HepG2 (cell line): ENCODE measurements around the gene NLRC5. TPM values are rescaled to one million over a fixed set of nuclear protein-coding genes. Genes with fewer than 3 reads are reported as not detected.

Experiments
- ATAC-seq: fragments of 200-7000 bp; cut with Tn5 transposase; 3 replicates; pipeline ENCODE4 v1.9.1; 2020; ENCODE audit warnings: mild to moderate bottlenecking, moderate library complexity
- BruUV-seq: library from RNA; stranded (reverse); fragments of 400-500 nt; replicated peaks from 2 replicates; lab custom pipeline; 2021; lab: Mats Ljungman, UMichigan
- CTCF ChIA-PET: fragments of 300-600 bp; formaldehyde crosslinking; extraction: SDS; loops from one replicate; lab custom pipeline; 2021; ENCODE audit warnings: low total read pairs, inconsistent platforms, low intra/inter-chr PET ratio; lab: Yijun Ruan, JAX
- POLR2A ChIA-PET: fragments of 350-600 bp; sonication (Branson Sonifier 250); formaldehyde crosslinking; loops from one replicate; lab custom pipeline; 2020; ENCODE audit warnings: antibody characterized with exemption, inconsistent platforms; lab: Yijun Ruan, JAX
- DNase-seq: peaks from one replicate; pipeline ENCODE4 v3.0.0-alpha.2; 2015; ENCODE audit warnings: low spot score
- FAIRE-seq: peaks from 3 replicates; lab custom pipeline; 2011; peaks lifted over from hg19 to GRCh38; lab: Jason Lieb, UNC
- H2AFZ ChIP-seq: one replicate; pipeline ENCODE4 v1.6.1; 2011; ENCODE audit warnings: low read length, inconsistent platforms
- H3K27ac ChIP-seq: fragments of 300-600 bp; 3 replicates; pipeline ENCODE4 v1.8.0; 2011; ENCODE audit warnings: mixed run types, mild to moderate bottlenecking, mixed read lengths, low read length, inconsistent platforms; ENCODE audit not compliant: insufficient read depth; ENCODE audit errors: extremely low read length
- H3K27me3 ChIP-seq, 2 experiments: fragments of 200-600 bp in 1 of 2; 2 replicates in 1 of 2; 3 replicates in 1 of 2; pipeline versions ENCODE4 v1.6.0 to v1.8.0; 2011; ENCODE audit warnings: low read length in 2 of 2, mild to moderate bottlenecking in 2 of 2, moderate library complexity in 2 of 2, inconsistent platforms in 1 of 2; ENCODE audit not compliant: insufficient read depth in 2 of 2, control insufficient read depth in 1 of 2
- H3K36me3 ChIP-seq, 2 experiments: fragments of 200-600 bp in 1 of 2; replicated peaks in 1 of 2; 2 replicates in 1 of 2; 3 replicates in 1 of 2; pipeline versions ENCODE4 v1.5.1 to v1.8.0; 2011; ENCODE audit warnings: low read length in 2 of 2, inconsistent platforms in 1 of 2; ENCODE audit not compliant: insufficient read depth in 2 of 2, control insufficient read depth in 1 of 2
- H3K4me1 ChIP-seq: 2 replicates; pipeline ENCODE4 v1.5.1; 2012; ENCODE audit warnings: low read length, inconsistent platforms; ENCODE audit not compliant: insufficient read depth
- H3K4me2 ChIP-seq: 2 replicates; pipeline ENCODE4 v1.6.0; 2011; ENCODE audit warnings: low read depth, low read length, inconsistent platforms
- H3K4me3 ChIP-seq, 3 experiments: fragments of 200-600 bp in 1 of 3; sonication (generic), shearing (Covaris generic) in 1 of 3; replicated peaks in 1 of 3; 2 replicates each; pipeline ENCODE4 v1.5.1; 2011 to 2016; ENCODE audit warnings: low read length in 3 of 3, inconsistent platforms in 2 of 3, low read depth in 2 of 3, mild to moderate bottlenecking in 2 of 3, control low read depth in 1 of 3, mixed read lengths in 1 of 3; ENCODE audit not compliant: insufficient read depth in 1 of 3
- H3K79me2 ChIP-seq: one replicate; pipeline ENCODE4 v1.6.1; 2011; ENCODE audit warnings: low read length, inconsistent platforms; ENCODE audit not compliant: insufficient read depth
- H3K9ac ChIP-seq: 2 replicates; pipeline ENCODE4 v1.6.0; 2011; ENCODE audit warnings: mild to moderate bottlenecking, low read depth, low read length, inconsistent platforms; ENCODE audit not compliant: insufficient read depth
- H3K9me3 ChIP-seq: 2 replicates; pipeline ENCODE4 v1.5.1; 2012; ENCODE audit warnings: mild to moderate bottlenecking, low read length
- H4K20me1 ChIP-seq: 2 replicates; pipeline ENCODE4 v1.6.0; 2011; ENCODE audit warnings: inconsistent platforms, mild to moderate bottlenecking, low read length, moderate library complexity; ENCODE audit not compliant: insufficient read depth
- DNMT1 ChIP-seq: sonication (generic); formaldehyde crosslinking; IDR thresholded peaks from 2 replicates; pipeline ENCODE4 v1.5.1; 2020; ENCODE audit warnings: mild to moderate bottlenecking, missing genetic modification reagents
- HES4 ChIP-seq: sonication (generic); formaldehyde crosslinking; IDR thresholded peaks from 2 replicates; pipeline ENCODE4 v1.9.0; 2021; ENCODE audit warnings: mild to moderate bottlenecking, missing genetic modification reagents, borderline replicate concordance
- RERE ChIP-seq: IDR thresholded peaks from 2 replicates; pipeline ENCODE4 v1.6.1; 2016; ENCODE audit warnings: low read depth, missing genetic modification reagents, missing compliant biosample characterization
- ZHX1 ChIP-seq: sonication (generic); formaldehyde crosslinking; IDR thresholded peaks from 2 replicates; pipeline ENCODE4 v1.8.1; 2022; ENCODE audit warnings: low read depth, mild to moderate bottlenecking, missing genetic modification reagents
- ZNF205 ChIP-seq: IDR thresholded peaks from 2 replicates; pipeline ENCODE4 v1.6.1; 2018; ENCODE audit warnings: missing biosample characterization, missing genetic modification reagents
- ZNF792 ChIP-seq: IDR thresholded peaks from 2 replicates; pipeline ENCODE4 v1.6.1; 2016
- ZSCAN20 ChIP-seq: sonication (generic); formaldehyde crosslinking; IDR thresholded peaks from 2 replicates; pipeline ENCODE4 v1.4.0; 2020; ENCODE audit warnings: missing genetic modification reagents, mild to moderate bottlenecking, borderline replicate concordance
- WGBS: methylation state at CpG from one replicate; pipeline ENCODE4 v1.1.6; 2017; ENCODE audit warnings: low lambda C conversion rate; 5-methylcytosine and 5-hydroxymethylcytosine counted together
- in situ Hi-C: cut with HindIII; loops from 2 replicates; pipeline ENCODE4 v1.10.0; 2017; ENCODE audit warnings: low pct_unique_long_range_greater_than_20kb; ENCODE audit not compliant: extremely low pct_ligation_motif_present
- intact Hi-C: fragments of 100-400 bp; cut with micrococcal nuclease; formaldehyde crosslinking; loops from one replicate; pipeline ENCODE4 v1.10.0; 2022; ENCODE audit not compliant: unreplicated experiment
- polyA plus RNA-seq, 8 experiments: library from polyadenylated mRNA; depleted of rRNA in 3 of 8; stranded (reverse) in 7 of 8; unstranded in 1 of 8; fragments of >200 nt; fragmentation: Illumina TruSeq in 4 of 8; extraction: Trizol in 4 of 8; gene quantifications; 2 replicates each; pipeline versions ENCODE4 v1.2.1 to v1.2.3, GENCODE V29; 2011 to 2016; ENCODE audit warnings: low read depth in 4 of 8, missing spikeins in 1 of 8, mixed read lengths in 1 of 8; ENCODE audit not compliant: insufficient read depth in 1 of 8
- total RNA-seq, 5 experiments: library from RNA; depleted of rRNA; stranded (reverse); fragments of >200 nt; fragmentation: Illumina TruSeq; extraction: Trizol; gene quantifications; 2 replicates each; pipeline ENCODE4 v1.2.3, GENCODE V29; 2016; ENCODE audit warnings: low read depth in 1 of 5
- TF ChIP-seq, protein P1 (sequence below): sonication (generic); formaldehyde crosslinking; IDR thresholded peaks from 2 replicates; pipeline ENCODE4 v1.4.0; 2020; ENCODE audit warnings: missing genetic modification reagents, borderline replicate concordance

NLRC5 gene
- total and polyA plus RNA-seq, 2 of the 13 experiments (the other 11 are each of a cell fraction or from before 2014, with no cell fraction given), result 6.3 to 12.7 TPM

DNA sequence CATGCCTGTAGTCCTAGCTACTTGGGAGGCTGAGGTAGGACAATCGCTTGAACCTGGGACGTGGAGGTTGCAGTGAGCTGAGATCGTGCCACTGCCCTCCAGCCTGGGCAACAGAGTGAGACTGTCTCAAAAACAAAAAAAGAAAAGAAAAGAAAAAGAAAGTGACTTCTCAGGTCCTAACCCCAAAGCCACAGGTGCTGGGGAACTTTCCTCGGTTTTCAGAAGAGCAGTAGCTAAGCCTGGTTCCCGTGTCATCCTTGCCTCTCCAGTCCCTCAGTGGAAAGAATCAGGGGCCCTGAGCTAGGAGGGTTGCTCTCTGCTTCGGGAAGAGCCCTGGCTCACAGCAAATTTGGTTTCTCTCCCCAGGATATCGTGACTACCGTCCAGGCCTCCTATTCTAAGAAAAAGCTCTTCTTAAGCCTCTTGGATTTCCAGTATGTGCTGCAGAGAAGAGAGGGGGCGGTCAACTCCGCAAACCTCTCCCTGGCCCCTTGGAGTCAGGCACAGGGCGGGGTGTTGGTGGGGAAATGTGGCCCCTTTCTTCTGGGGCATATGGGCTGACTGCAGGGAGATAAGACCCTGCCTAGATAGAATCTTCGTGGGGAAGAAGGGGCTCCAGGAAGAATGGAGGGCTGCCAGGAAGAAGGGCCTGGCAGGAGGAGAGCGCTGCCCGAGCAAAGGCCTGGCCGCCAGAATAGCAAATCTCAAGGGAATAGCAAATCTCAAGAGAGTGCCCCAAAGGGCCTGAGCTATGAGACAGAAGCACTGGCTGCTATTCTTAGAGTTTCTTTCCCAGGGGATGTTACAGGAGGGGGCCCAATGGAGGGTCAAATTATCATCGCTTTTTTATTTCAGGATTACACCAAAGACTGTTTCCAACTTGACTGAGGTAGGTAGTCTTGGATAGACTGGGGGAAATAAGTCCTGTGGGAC, 8.3 kb upstream of the NLRC5 start:
- Histone ChIP-seq H3K27ac (no peak overlapping the region), H3K36me3 (no peaks in the 10 kb centered on the region), H3K27me3 (peaks cover 1 to 24% of the 10 kb centered on the region in 2 experiments; a peak in 4 of 5 replicates), H3K9ac (no peak overlapping the region), H2AFZ (no peak overlapping the region), H4K20me1 (no peaks in the 10 kb centered on the region), H3K9me3 (no peaks in the 10 kb centered on the region), H3K4me2 (no peak overlapping the region), H3K79me2 (no peaks in the 10 kb centered on the region), H3K4me1 (peaks cover 35% of the 10 kb centered on the region), H3K4me3 (no peak overlapping the region)
- POLR2A ChIA-PET, result no interaction called here
- WGBS, result 49% methylated on average over 14 of the region's 16 CpGs
- in situ Hi-C loops (no loop called here), intact Hi-C loops (no loop called here)
- no TSS peak for BruUV-seq
- DNase-seq (no peak), ATAC-seq (no peak), FAIRE-seq (no peak)
- CTCF ChIA-PET, result no interaction called here
- TF ChIP-seq ZSCAN20 (CRISPR knock-in tag) (no peak), DNMT1 (CRISPR knock-in tag) (no peak), HES4 (CRISPR knock-in tag) (no peak), RERE (CRISPR knock-in tag) (no peak), ZHX1 (CRISPR knock-in tag) (no peak), ZNF205 (CRISPR knock-in tag) (no peak), ZNF792 (CRISPR knock-in tag) (no peak)
- TF ChIP-seq, protein P1, sequence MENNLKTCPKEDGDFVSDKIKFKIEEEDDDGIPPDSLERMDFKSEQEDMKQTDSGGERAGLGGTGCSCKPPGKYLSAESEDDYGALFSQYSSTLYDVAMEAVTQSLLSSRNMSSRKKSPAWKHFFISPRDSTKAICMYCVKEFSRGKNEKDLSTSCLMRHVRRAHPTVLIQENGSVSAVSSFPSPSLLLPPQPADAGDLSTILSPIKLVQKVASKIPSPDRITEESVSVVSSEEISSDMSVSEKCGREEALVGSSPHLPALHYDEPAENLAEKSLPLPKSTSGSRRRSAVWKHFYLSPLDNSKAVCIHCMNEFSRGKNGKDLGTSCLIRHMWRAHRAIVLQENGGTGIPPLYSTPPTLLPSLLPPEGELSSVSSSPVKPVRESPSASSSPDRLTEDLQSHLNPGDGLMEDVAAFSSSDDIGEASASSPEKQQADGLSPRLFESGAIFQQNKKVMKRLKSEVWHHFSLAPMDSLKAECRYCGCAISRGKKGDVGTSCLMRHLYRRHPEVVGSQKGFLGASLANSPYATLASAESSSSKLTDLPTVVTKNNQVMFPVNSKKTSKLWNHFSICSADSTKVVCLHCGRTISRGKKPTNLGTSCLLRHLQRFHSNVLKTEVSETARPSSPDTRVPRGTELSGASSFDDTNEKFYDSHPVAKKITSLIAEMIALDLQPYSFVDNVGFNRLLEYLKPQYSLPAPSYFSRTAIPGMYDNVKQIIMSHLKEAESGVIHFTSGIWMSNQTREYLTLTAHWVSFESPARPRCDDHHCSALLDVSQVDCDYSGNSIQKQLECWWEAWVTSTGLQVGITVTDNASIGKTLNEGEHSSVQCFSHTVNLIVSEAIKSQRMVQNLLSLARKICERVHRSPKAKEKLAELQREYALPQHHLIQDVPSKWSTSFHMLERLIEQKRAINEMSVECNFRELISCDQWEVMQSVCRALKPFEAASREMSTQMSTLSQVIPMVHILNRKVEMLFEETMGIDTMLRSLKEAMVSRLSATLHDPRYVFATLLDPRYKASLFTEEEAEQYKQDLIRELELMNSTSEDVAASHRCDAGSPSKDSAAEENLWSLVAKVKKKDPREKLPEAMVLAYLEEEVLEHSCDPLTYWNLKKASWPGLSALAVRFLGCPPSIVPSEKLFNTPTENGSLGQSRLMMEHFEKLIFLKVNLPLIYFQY (CRISPR knock-in tag), result no peak
